Measurements from ENCODE around the gene PTPRG. TPM values are rescaled to one million over a fixed set of nuclear protein-coding genes. Genes with fewer than 3 reads are reported as not detected.

Gene PTPRG
- total and polyA plus RNA-seq, 2 of the 13 experiments (the other 11 are each of a cell fraction or from before 2014, with no cell fraction given): 8.0 to 25.3 TPM

GRCh38 chr3:61822588-61822987, 261.2 kb downstream of the PTPRG start:
- no TSS peak for BruUV-seq (replicated peaks)
- FAIRE-seq: no peak
- Histone ChIP-seq H3K4me2 (ENCODE audit: low read depth, low read length) (no peak overlapping the region), H3K36me3 (replicated peaks in 1 of 2; ENCODE audit: control insufficient read depth in 1 of 2, insufficient read depth in 2 of 2, low read length in 2 of 2) (no peaks in the 10 kb centered on the region), H4K20me1 (ENCODE audit: insufficient read depth, low read length) (no peaks in the 10 kb centered on the region), H3K79me2 (ENCODE audit: insufficient read depth, low read length) (peaks cover under 1% of the 10 kb centered on the region), H3K9me3 (ENCODE audit: low read length) (no peaks in the 10 kb centered on the region), H3K4me1 (ENCODE audit: insufficient read depth, low read length) (peaks cover 9% of the 10 kb centered on the region), H3K27me3 (ENCODE audit: control insufficient read depth in 1 of 2, insufficient read depth in 2 of 2, low read length in 2 of 2) (no peaks in the 10 kb centered on the region), H3K27ac (ENCODE audit: extremely low read length, insufficient read depth, low read length) (no peak overlapping the region), H2AFZ (ENCODE audit: low read length) (no peak overlapping the region), H3K4me3 (replicated peaks in 1 of 3; ENCODE audit: insufficient read depth in 1 of 3, low read depth in 2 of 3, low read length in 3 of 3) (no peak overlapping the region), H3K9ac (ENCODE audit: insufficient read depth, low read depth, low read length) (no peak overlapping the region)
- ATAC-seq: no peak
- 98% methylated on average over 2 of the region's 2 CpGs for WGBS (ENCODE audit: low lambda C conversion rate)
- TF ChIP-seq BCLAF1 (IDR thresholded peaks at IDR 0.05) (no peak), CC2D1A (CRISPR knock-in tag; IDR thresholded peaks at IDR 0.05) (no peak), ZNF382 (CRISPR knock-in tag; IDR thresholded peaks at IDR 0.05; ENCODE audit: borderline replicate concordance) (no peak), MED13 (CRISPR knock-in tag; IDR thresholded peaks at IDR 0.05) (no peak), ATAD3A (CRISPR knock-in tag; IDR thresholded peaks at IDR 0.05) (no peak), GLI4 (CRISPR knock-in tag; IDR thresholded peaks at IDR 0.05; ENCODE audit: borderline replicate concordance) (no peak), NFRKB (IDR thresholded peaks at IDR 0.05) (no peak), ZNF703 (CRISPR knock-in tag; IDR thresholded peaks at IDR 0.05; ENCODE audit: borderline replicate concordance) (no peak), IRX3 (CRISPR knock-in tag; IDR thresholded peaks at IDR 0.05; ENCODE audit: borderline replicate concordance, low read depth) (no peak), REXO4 (CRISPR knock-in tag; IDR thresholded peaks at IDR 0.05; ENCODE audit: borderline replicate concordance) (no peak), ZNF224 (CRISPR knock-in tag; IDR thresholded peaks at IDR 0.05) (no peak), ZFP82 (CRISPR knock-in tag; IDR thresholded peaks at IDR 0.05; ENCODE audit: borderline replicate concordance) (no peak), KLF16 (CRISPR knock-in tag; IDR thresholded peaks at IDR 0.05) (no peak), ZNF619 (CRISPR knock-in tag; IDR thresholded peaks at IDR 0.05) (no peak), SIN3B (IDR thresholded peaks at IDR 0.05; ENCODE audit: low read length) (no peak), SP4 (CRISPR knock-in tag; IDR thresholded peaks at IDR 0.05) (no peak), ZNF776 (CRISPR knock-in tag; IDR thresholded peaks at IDR 0.05) (no peak), ZMYM3 (CRISPR knock-in tag; IDR thresholded peaks at IDR 0.05) (no peak)
- TF ChIP-seq, protein P1, sequence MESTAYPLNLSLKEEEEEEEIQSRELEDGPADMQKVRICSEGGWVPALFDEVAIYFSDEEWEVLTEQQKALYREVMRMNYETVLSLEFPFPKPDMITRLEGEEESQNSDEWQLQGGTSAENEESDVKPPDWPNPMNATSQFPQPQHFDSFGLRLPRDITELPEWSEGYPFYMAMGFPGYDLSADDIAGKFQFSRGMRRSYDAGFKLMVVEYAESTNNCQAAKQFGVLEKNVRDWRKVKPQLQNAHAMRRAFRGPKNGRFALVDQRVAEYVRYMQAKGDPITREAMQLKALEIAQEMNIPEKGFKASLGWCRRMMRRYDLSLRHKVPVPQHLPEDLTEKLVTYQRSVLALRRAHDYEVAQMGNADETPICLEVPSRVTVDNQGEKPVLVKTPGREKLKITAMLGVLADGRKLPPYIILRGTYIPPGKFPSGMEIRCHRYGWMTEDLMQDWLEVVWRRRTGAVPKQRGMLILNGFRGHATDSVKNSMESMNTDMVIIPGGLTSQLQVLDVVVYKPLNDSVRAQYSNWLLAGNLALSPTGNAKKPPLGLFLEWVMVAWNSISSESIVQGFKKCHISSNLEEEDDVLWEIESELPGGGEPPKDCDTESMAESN (CRISPR knock-in tag; conservative IDR thresholded peaks at IDR 0.05): no peak
- TF ChIP-seq, protein P2, sequence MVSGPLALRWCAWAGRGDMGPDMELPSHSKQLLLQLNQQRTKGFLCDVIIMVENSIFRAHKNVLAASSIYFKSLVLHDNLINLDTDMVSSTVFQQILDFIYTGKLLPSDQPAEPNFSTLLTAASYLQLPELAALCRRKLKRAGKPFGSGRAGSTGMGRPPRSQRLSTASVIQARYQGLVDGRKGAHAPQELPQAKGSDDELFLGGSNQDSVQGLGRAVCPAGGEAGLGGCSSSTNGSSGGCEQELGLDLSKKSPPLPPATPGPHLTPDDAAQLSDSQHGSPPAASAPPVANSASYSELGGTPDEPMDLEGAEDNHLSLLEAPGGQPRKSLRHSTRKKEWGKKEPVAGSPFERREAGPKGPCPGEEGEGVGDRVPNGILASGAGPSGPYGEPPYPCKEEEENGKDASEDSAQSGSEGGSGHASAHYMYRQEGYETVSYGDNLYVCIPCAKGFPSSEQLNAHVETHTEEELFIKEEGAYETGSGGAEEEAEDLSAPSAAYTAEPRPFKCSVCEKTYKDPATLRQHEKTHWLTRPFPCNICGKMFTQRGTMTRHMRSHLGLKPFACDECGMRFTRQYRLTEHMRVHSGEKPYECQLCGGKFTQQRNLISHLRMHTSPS (CRISPR knock-in tag; IDR thresholded peaks at IDR 0.05; ENCODE audit: low read depth): no peak
- intact Hi-C loops (cut with micrococcal nuclease; ENCODE audit: unreplicated experiment): no loop called here
- in situ Hi-C loops (cut with HindIII; ENCODE audit: extremely low pct_ligation_motif_present, low pct_unique_long_range_greater_than_20kb): no loop called here
- POLR2A ChIA-PET: no interaction called here
- CTCF ChIA-PET (ENCODE audit: low intra/inter-chr PET ratio, low total read pairs): no interaction called here
- DNase-seq (ENCODE audit: low spot score): no peak

Data from HepG2 (cell line).